HG03280 (cell line): Measurements from ENCODE around the gene RAB26.
"Not testable (repeated sequence)": the region's sequence is repeated elsewhere in the genome, so short reads cannot be mapped to it uniquely, and the experiment has no call there.

Source experiments
- ATAC-seq: cut with Tn5 transposase; IDR thresholded peaks from one replicate; pipeline ENCODE4 v1.9.1; 2021; ENCODE audit warnings: mild to moderate bottlenecking, moderate library complexity; ENCODE audit not compliant: unreplicated experiment

The RAB26 gene

GRCh38 chr16:2195322-2196161 is 47.1 kb downstream of the RAB26 start:
- no peak for ATAC-seq

DNA sequence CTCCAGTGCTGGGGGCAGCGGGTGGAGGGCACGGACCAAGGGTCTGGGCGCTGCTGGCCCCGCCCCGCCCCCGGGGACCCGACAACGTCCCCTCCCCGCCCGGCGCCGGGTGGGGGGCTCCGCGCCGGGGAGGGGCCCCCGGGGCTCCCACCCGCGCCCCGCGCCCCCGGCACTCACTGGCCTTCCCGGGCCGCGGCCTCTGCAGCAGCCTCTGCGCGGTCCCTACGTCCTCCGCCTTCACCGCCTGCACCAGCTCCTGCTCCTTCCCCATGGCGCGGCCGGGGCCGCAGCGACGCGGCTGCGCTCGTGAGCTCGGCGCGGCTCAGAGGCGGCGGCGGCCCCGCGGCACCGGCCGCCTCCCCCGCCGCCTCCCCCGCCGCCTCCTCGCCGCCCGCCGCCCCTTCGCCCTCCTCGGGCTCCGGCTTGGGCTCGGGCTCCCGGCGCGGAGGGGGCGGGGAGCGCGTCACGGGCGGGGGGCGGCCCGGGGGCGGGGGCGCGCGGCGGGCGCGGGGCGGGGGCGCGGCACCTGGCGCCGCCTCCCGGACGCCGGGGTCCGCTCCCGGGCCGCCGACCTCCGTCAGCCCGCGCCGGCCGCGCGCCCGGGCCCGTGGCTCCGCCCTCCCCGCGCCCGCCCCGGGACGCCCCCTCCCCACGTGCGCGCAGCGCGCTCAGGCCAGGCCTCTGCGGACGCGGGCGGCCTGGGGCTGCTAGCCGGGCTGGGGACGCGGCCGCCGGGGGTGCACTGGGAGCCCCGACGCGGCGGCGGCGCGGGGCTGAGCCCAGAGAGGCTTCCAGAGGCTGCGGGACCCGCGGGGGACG is 47.9 kb downstream of the RAB26 start, which contains the start of gene CASKIN1:
Gene CASKIN1 (minus strand): TSS at position 444 of the 819 bp plus-strand sequence. CDS start 173 bp downstream, at position 271.
- no peak for ATAC-seq

DNA sequence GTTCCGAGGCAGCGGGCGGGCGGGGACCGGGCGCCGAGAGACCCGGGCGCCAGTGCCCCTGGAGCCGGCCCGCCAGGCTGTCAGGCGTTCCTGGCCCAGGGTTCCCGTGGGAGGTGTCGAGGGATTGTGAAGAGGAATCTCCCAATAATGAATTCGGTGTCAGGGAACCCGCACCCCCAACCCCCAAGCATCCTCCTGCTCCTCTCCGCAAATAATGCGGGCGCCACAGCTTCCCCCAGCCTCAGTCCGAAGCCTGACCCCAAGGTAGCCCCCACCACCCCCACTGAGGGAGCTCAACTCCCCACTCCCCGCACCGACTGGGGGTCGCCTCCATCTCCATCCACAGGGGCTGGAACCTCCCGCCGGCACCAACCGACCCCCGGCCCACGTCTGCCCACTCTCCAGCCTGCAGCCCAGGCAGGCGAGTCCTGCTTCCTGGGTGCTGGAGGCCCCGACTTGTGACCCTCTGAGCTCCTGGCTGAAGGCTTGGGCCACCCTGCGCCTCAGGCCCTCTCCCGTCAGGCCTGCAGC is 48.6 kb downstream of the RAB26 start:
- no peak for ATAC-seq

- no peak for ATAC-seq
Measured at GRCh38 chr16:2197765-2198164, 49.3 kb downstream of the RAB26 start.

DNA sequence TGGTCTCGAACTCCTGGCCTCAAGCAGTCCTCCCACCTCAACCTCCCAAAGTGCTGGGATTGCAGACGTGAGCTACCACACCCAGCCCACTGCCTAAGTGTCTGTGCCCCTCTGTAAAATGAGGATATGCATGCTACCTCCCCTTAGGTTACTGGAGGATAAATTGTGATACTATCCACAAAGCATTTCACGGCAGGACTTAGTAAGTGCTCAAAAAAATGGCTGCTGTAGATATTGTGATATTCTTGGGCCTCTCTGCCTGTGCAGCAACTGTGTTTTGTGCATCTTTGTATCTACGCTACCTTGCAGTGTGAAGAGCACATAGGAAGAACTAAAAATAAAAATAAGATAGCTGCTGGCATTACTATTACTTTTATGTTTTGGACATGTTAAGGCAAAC is 49.9 kb downstream of the RAB26 start:
- no peak for ATAC-seq

- ATAC-seq = no peak
Measured at GRCh38 chr16:2199095-2199494, 50.7 kb downstream of the RAB26 start.

GRCh38 chr16:2199621-2200139 is 51.3 kb downstream of the RAB26 start:
- ATAC-seq = no peak

GRCh38 chr16:2200313-2200712 is 51.9 kb downstream of the RAB26 start:
- no peak for ATAC-seq

- ATAC-seq = not testable (repeated sequence)
Measured at GRCh38 chr16:2203119-2203688, 54.8 kb downstream of the RAB26 start.
